Inflammatory macrophage treated with lipopolysaccharide for 1 hour (primary cell): ENCODE data around the gene COL24A1.
"Not testable (repeated sequence)": the region's sequence is repeated elsewhere in the genome, so short reads cannot be mapped to it uniquely, and the experiment has no call there.

Experiments used
- DNase-seq, 2 donors: peaks; one replicate each; pipeline ENCODE4 v3.0.0-alpha.2; 2020 to 2022

COL24A1 gene

DNA sequence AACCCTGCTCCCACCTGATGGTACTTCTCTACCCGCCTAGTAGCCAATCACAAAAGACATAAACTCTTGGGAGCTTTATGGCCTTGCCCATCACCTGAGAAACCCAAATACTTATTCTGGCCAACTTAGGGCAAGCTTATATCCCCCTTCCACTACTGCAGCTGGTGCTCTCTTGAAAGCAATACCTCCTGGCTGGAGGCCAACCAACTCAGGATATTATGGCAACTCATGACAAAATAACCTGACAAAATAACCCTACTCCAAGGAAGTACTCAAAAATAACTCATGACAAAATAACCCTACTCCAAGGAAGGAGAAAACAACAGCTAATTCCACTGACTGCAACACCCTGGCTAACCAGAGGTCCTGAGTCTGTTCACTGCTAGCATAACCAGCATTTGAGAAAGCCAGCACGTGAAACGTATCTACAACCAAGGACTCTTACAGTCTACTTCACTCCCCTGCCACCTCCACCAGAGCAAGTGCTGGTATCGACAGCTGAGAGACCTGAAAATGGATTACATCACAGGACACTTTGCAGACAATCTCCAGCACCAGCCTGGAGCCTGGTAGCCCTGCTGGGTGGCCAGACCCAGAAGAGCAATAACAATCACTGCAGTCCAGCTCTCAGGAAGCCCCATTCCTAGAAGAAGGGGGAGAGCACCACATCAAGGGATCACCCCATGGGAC, 179.9 kb downstream of the COL24A1 start:
- no peak for DNase-seq

- DNase-seq, result no peak
These were observed 180.6 kb downstream of the COL24A1 start for GRCh38 chr1:85975912-85976371.

DNA sequence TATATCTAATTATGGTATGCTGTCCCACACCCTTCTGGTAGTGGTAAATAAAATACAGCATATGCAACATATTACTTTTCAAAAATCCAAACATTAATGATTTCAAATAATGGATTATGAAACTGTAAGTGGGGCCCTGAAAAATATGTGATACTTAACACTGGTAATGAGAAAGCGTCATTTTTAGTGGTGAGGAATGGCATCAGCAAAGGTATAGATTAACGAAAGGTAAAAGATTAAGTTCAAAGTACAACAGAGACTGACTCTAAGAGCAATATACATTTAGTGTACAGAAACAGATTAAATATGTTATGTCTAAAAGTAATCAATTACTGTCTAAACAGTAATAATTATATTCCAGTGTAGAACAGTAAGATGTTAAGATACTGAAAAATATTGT, 194.1 kb downstream of the COL24A1 start:
- DNase-seq, result no peak

DNA sequence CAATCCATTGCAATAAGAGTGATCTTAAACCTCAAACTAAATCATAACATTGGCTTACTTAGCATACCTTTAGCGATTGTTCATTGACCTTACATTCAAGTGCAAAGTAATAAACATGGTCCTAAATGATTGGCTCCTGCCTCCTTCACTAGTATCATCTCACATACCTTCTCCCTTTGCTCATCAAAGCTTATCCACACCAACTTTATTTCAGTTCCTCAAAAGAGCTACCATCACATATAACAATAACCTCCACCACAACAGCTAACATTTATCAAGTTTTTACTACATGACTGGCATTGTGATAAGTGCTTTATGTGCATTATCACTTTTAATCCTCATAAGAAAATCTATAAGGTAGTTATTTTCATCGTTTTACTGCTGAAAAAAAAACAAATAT, 198.8 kb downstream of the COL24A1 start:
- no peak for DNase-seq

DNA sequence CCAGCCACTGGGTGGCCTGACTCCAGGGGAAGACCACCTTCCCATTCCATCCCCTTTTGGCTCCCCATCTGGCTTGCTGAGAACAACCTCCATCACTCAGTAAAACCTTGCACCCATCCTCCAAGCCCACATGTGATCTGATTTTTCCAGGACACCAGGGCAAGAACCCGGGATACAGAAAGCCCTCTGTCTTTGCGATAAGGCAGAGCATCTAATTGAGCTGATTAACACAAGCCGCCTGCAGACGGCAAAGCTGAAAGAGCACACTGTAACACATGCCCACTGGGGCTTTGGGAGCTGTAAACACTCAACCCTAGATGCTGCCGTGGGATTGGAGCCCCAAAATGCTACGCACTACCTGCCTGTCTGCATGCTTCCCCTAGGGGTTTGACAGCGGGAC, 201.4 kb downstream of the COL24A1 start:
- not testable (repeated sequence) for DNase-seq

DNA sequence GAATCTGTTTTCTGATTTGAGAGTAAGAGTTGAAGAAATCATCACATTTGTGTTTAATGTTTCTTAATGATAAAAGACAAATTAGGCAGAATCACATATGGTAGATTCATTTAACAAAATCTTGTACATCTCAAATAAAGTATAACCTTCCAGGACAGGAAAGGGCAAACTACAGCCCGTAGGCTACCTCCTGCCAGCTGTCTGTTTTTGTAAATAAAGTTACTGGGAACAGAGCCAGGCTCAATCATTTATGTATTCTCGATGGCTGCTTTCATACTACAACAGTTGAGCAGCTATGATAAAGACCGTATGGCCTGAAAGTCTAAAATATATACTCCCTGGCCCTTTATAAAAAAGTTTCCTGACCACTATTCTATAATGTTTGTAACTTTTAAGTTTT, 204.1 kb downstream of the COL24A1 start:
- DNase-seq, result no peak

GRCh38 chr1:85947186-85947585, 209.4 kb downstream of the COL24A1 start:
- no peak for DNase-seq

DNA sequence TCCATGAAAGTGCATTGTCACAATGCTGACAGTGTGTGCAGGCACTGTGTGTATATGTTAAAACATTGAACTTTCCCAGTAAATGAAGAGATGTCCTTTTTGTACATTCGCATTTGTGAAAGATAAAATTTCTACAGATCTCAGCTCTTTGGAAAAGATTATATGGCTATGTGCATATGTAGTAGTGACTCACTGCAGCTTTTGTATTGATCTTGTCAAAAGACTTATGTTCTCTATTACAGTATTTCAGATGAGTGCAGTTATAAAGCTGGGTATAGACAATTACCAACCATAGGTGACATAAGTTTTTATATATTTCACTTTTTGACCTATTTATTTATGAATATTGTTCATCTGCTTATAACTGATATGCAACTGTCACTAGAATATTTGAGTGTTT, 212.6 kb downstream of the COL24A1 start:
- no peak for DNase-seq

DNA sequence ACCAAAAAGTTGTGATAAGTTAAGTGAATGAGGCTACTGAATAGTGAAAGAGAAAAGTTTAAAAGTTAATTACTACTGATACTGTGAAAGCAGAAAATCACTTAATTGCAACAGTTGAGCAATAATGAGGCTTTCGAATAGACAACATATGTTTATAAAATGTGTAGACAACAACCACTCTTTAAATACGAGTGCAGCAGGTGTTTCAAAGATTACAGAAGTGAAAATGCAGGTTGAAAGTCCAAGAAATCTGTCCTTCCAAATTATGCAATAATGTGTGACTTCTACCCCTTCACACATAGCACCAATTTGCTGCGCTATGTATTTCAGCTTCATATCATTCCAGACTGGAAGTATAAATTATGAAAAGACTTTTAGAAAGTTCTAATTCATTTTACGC, 213.0 kb downstream of the COL24A1 start:
- DNase-seq, result no peak

- no peak for DNase-seq
These were observed 215.8 kb downstream of the COL24A1 start for GRCh38 chr1:85940656-85941306.

DNA sequence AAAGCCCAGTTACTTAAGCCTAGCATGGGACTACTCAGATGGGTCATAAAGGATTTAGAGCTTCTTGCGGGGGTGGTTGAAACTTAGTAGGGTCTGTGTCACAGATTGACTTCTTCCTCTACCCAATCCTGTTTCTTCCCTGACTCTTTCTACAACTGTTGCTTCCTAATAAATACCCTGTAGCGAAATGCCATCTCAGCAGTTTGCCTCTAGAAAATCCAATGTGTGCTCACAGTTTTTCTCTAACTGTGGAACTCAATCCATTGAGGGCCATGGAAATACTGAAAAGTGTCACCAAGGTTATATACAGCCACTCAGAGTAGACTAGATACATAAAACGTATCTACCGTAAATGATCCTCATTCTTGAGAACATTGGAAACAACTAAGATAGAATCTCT, 217.7 kb downstream of the COL24A1 start:
- DNase-seq, result no peak

GRCh38 chr1:85936470-85936869, 220.1 kb downstream of the COL24A1 start:
- no peak for DNase-seq

DNA sequence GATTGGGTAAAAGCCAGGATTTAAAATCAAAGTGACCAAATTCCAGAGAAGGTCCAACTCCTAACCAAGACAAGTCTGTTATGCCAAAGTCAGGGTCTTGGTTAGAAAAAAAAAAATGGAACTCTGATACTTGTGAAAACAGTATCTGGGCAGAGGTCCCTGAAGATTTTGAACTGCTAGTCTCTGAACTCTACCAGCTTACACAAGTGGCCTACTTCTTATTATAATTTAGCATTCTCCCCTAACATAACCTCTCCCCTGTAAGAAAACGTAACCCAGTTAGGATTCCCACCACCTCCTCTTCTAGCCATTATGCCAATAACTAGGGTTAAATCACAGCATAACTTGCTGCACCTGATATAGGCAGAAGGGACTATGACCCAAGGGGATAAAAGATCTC, 220.5 kb downstream of the COL24A1 start:
- no peak for DNase-seq

DNA sequence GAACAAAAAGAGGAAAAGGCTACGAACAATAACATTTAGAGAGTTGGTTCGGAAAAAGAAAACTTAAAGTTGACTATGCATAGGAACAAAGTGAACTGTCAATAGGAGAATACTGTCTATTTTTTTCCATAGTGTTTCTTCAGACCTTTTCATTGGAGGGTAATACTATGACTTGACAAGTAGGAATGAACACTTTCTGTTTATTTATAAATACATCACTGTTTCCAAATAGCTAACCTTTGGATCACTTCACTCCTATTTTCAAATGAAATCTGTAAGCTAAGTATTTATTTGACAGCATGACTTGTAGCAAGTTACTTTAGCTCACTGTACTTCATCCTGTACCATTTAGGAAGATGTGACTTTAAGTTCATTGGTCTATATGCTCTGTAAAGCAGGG, 221.3 kb downstream of the COL24A1 start:
- no peak for DNase-seq

- no peak for DNase-seq
These were observed 222.1 kb downstream of the COL24A1 start for GRCh38 chr1:85934516-85934915.

DNA sequence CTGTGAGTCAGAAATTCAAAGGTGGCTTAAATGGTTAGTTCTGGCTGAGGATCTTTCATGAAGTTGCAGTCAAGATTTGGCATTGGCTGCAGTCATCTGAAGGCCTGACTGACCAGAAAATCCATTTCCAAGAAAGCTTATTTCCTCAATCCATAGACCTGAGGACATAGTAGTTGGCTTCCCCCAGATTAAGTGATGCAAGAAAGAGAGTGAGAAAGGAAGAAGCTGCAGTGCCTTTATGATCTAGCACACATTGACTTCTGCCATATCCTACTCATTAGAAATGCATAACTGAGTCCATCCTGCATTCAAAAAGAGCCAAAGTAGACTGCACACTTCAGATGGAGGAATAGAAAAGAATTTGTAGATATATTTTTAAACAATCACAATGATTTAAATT, 222.6 kb downstream of the COL24A1 start:
- peak; percentile 2 to 37 for DNase-seq

DNA sequence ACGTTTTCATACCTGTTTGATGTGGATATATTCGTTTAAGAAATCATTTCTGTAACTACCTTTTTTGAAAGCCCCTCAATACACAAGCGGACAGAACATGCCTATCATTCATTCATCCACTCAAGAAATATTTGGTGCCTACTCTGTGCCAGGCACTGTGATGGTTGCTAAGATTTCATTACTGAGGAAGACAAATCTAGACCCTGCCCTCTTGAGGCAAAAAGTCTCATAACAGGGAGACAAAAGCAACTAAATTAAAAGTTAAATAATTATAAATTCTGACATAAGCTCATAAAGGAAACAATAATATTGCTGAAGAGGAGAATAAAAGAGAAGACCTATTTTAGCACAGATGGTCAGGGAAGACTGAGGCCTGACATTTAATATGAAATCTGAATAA, 244.8 kb downstream of the COL24A1 start:
- DNase-seq, result no peak

DNA sequence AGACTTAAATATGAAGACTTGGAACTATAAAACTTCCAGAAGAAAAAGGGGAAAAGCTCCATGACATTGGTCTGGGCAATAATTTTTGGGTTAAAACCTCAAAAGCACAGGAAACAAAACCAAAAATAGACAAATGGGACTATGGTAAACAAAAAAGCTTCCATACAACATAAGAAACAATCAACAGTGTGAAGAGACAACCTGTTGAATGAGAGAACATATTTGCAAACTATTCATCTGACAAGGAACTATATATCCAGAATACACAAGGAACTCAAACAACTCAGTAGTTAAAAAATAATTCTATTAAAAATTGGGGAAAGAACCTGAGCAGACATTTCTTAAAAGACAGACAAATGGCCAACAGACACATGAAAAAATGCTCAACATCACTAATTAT, 255.7 kb downstream of the COL24A1 start:
- no peak for DNase-seq

- DNase-seq, result no peak
These were observed 257.7 kb downstream of the COL24A1 start for GRCh38 chr1:85898861-85899260.

GRCh38 chr1:85894651-85895050, 261.9 kb downstream of the COL24A1 start:
- DNase-seq, result peak; percentile 7 to 51

DNA sequence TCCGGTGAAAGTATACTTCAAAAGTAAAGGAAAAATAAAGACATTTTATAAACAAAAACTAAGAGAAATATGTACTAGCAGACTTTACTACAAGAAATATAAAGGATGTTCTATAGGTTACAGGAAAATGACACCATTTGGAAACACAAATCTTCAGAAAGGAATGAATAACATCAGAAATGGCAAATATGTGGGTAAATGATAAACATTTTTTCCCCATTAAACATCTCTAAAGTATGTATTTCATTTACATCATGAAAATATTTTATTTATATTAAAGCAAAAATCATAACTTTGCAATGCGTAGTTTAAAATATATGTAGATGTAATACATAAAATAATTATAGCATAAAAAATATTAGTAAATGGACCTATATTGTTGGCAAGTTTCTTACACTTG, 264.2 kb downstream of the COL24A1 start:
- DNase-seq, result no peak

DNA sequence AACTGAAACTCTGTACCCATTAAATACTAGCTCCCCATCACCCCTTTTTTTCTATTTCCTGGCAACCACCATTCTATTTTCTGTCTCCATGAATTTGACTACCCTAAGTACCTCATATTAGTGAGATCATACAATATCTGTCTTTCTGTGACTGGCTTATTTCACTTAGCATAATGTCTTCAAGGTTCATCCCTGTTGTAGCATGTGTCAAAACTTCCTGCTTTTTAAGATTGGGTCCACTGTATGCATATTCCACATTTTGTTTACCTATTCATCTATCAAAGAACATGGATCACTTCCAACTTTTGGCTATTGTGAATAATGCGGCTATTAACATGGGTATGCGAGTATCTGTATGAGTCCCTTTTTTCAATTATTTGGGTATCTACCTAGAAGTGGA, 266.7 kb downstream of the COL24A1 start:
- DNase-seq, result no peak

- peak; percentile 75 to 78 for DNase-seq
These were observed 267.7 kb downstream of the COL24A1 start for GRCh38 chr1:85888921-85889320.

GRCh38 chr1:85884372-85885035, 272.1 kb downstream of the COL24A1 start:
- no peak for DNase-seq
